B cell (primary cell): ENCODE measurements around the gene DHDH. TPM values are rescaled to one million over a fixed set of nuclear protein-coding genes. Genes with fewer than 3 reads are reported as not detected.

Source experiments
- ATAC-seq: fragments of 200-7000 bp; cut with Tn5 transposase; one replicate; pipeline ENCODE4 v1.10.0; 2021; ENCODE audit warnings: low read depth, mild to moderate bottlenecking, moderate number of reproducible peaks, moderate library complexity
- CTCF ChIA-PET: fragments of 350-600 bp; sonication (Branson Sonifier 250); formaldehyde crosslinking; loops from one replicate; lab custom pipeline; 2021; ENCODE audit warnings: antibody characterized with exemption, inconsistent platforms; lab: Charles Lee
- POLR2A ChIA-PET: fragments of 350-600 bp; sonication (Branson Sonifier 250); formaldehyde crosslinking; loops from one replicate; lab custom pipeline; 2021; ENCODE audit warnings: antibody characterized with exemption; lab: Charles Lee
- DNase-seq: peaks from one replicate; pipeline ENCODE4 v3.0.0; 2013
- H2AFZ ChIP-seq: 2 replicates; pipeline ENCODE4 v1.6.1; 2012; ENCODE audit warnings: mild to moderate bottlenecking, low read depth, low read length; ENCODE audit not compliant: insufficient read depth, poor library complexity, severe bottlenecking
- H3K27ac ChIP-seq, 2 donors: 1 replicate in 1 of 2; 2 replicates in 1 of 2; pipeline ENCODE4 v1.5.1; 2012 to 2013; ENCODE audit warnings: low read length in 2 of 2, mild to moderate bottlenecking in 2 of 2, moderate library complexity in 1 of 2
- H3K27me3 ChIP-seq, 4 experiments: fragments of 200-600 bp in 1 of 4; sonication (generic) in 1 of 4; replicated peaks in 1 of 4; 1 replicate in 2 of 4; 2 replicates in 2 of 4; pipeline versions ENCODE4 v1.6.1 to v1.7.0; 2013 to 2016; ENCODE audit warnings: low read length in 3 of 4, mild to moderate bottlenecking in 2 of 4, mixed read lengths in 1 of 4, moderate library complexity in 1 of 4; ENCODE audit not compliant: insufficient read depth in 4 of 4, control insufficient read depth in 3 of 4; ENCODE audit errors: control extremely low read depth in 1 of 4
- H3K36me3 ChIP-seq, 2 experiments: replicated peaks in 1 of 2; 1 replicate in 1 of 2; 2 replicates in 1 of 2; pipeline versions ENCODE4 v1.6.1 to v1.7.1; 2013; ENCODE audit warnings: low read length in 1 of 2; ENCODE audit not compliant: insufficient read depth in 2 of 2, control insufficient read depth in 1 of 2; ENCODE audit errors: control extremely low read depth in 1 of 2, extremely low read depth in 1 of 2
- H3K4me1 ChIP-seq, 2 donors: fragments of 200-600 bp in 1 of 2; sonication (generic) in 1 of 2; 1 replicate in 1 of 2; 2 replicates in 1 of 2; pipeline versions ENCODE4 v1.5.1 to v1.6.1; 2013 to 2017; ENCODE audit warnings: low read length in 2 of 2; ENCODE audit not compliant: control insufficient read depth in 2 of 2, insufficient read depth in 2 of 2
- H3K4me2 ChIP-seq: replicated peaks from 2 replicates; pipeline ENCODE3; 2012; ENCODE audit warnings: mild to moderate bottlenecking, low read depth, low read length; ENCODE audit not compliant: poor library complexity, severe bottlenecking
- H3K4me3 ChIP-seq, 5 experiments: fragments of 200-600 bp in 1 of 5; sonication (generic) in 1 of 5; 1 replicate in 3 of 5; 2 replicates in 2 of 5; pipeline versions ENCODE4 v1.5.1 to v1.7.0; 2011 to 2016; ENCODE audit warnings: low read length in 4 of 5, mild to moderate bottlenecking in 4 of 5, low read depth in 2 of 5, control low read depth in 1 of 5, moderate library complexity in 1 of 5; ENCODE audit not compliant: insufficient read depth in 1 of 5; ENCODE audit errors: control extremely low read depth in 1 of 5, extremely low read depth in 1 of 5
- H3K79me2 ChIP-seq: fragments of 200-600 bp; sonication (generic); one replicate; pipeline ENCODE4 v1.6.0; 2016; ENCODE audit warnings: low read length; ENCODE audit not compliant: control insufficient read depth, insufficient read depth
- H3K9ac ChIP-seq: fragments of 200-600 bp; sonication (generic); 2 replicates; pipeline ENCODE4 v1.6.1; 2017; ENCODE audit warnings: mild to moderate bottlenecking, low read length, moderate library complexity
- H3K9me3 ChIP-seq, 3 donors: one replicate each; pipeline versions ENCODE4 v1.6.1 to v1.7.1; 2013; ENCODE audit warnings: low read length in 2 of 3; ENCODE audit not compliant: control insufficient read depth in 2 of 3, insufficient read depth in 1 of 3; ENCODE audit errors: control extremely low read depth in 1 of 3
- H4K20me1 ChIP-seq: 2 replicates; pipeline ENCODE4 v1.6.0; 2012; ENCODE audit warnings: mild to moderate bottlenecking, low read length; ENCODE audit not compliant: insufficient read depth, control insufficient read depth, poor library complexity, severe bottlenecking
- H3K27ac Mint-ChIP-seq: one replicate; pipeline ENCODE4 v1.8.0; 2021; ENCODE audit warnings: mixed read lengths
- H3K27me3 Mint-ChIP-seq: one replicate; pipeline ENCODE4 v1.8.0; 2021; ENCODE audit warnings: mixed read lengths
- H3K4me1 Mint-ChIP-seq: one replicate; pipeline ENCODE4 v1.8.0; 2021; ENCODE audit warnings: mixed read lengths
- H3K4me3 Mint-ChIP-seq: one replicate; pipeline ENCODE4 v1.8.0; 2021; ENCODE audit warnings: mixed read lengths
- H3K9me3 Mint-ChIP-seq: one replicate; pipeline ENCODE4 v1.8.0; 2022; ENCODE audit warnings: mixed read lengths; ENCODE audit not compliant: insufficient read depth
- EZH2 ChIP-seq: IDR thresholded peaks from 2 replicates; pipeline ENCODE4 v1.6.1; 2012; ENCODE audit warnings: borderline replicate concordance, low read depth, mild to moderate bottlenecking, moderate library complexity, low read length; ENCODE audit not compliant: insufficient read depth, poor library complexity, severe bottlenecking
- whole genome bisulfite sequencing: methylation state at CpG from one replicate; pipeline ENCODE4 v1.1.5; 2013; ENCODE audit warnings: missing lambda C conversion rate; ENCODE audit not compliant: insufficient coverage; 5-methylcytosine and 5-hydroxymethylcytosine counted together
- intact Hi-C: fragments of 100-400 bp; cut with micrococcal nuclease; formaldehyde crosslinking; loops from one replicate; pipeline ENCODE4 v1.10.0; 2022
- polyA plus RNA-seq: library from polyadenylated mRNA; depleted of rRNA; stranded (reverse); fragments of >200 nt; gene quantifications from 2 replicates; pipeline ENCODE4 v1.2.3, GENCODE V29; 2012
- total RNA-seq, 2 donors: library from RNA; stranded (reverse); fragments of 120-200 nt in 1 of 2; gene quantifications; 1 replicate in 1 of 2; 2 replicates in 1 of 2; pipeline versions ENCODE4 v1.2.3 to v1.2.4, GENCODE V29; 2013 to 2022
- TF ChIP-seq, protein P1 (sequence below): fragments of 200-600 bp; IDR thresholded peaks from one replicate; pipeline ENCODE4 v1.8.0; 2022; ENCODE audit warnings: antibody characterized with exemption, mild to moderate bottlenecking

DHDH gene
- total and polyA plus RNA-seq, 2 donors (not counting 1 experiment from before 2014, with no cell fraction given), result 0.64 to 0.82 TPM

DNA sequence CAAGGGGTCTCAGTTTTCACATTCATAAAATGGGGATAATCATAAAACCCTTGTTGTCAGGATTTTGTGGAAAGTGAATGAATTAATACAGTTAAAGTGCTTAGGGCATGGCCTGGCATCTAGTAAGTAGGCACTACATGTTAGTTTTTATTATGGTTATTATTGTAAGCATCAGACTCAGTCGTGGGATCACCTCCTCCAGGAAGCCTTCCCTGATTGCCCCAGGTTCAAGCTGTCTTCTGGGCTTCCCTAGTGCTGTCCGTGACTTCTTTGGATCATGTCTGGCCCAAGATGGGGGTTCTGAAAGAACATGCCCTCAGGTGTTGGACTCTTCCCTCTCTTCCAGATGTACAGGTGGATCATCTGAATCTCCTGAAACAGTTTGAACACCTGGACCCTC lies 22.7 kb upstream of the DHDH start:
- TF ChIP-seq EZH2, result no peak
- TF ChIP-seq, protein P1, sequence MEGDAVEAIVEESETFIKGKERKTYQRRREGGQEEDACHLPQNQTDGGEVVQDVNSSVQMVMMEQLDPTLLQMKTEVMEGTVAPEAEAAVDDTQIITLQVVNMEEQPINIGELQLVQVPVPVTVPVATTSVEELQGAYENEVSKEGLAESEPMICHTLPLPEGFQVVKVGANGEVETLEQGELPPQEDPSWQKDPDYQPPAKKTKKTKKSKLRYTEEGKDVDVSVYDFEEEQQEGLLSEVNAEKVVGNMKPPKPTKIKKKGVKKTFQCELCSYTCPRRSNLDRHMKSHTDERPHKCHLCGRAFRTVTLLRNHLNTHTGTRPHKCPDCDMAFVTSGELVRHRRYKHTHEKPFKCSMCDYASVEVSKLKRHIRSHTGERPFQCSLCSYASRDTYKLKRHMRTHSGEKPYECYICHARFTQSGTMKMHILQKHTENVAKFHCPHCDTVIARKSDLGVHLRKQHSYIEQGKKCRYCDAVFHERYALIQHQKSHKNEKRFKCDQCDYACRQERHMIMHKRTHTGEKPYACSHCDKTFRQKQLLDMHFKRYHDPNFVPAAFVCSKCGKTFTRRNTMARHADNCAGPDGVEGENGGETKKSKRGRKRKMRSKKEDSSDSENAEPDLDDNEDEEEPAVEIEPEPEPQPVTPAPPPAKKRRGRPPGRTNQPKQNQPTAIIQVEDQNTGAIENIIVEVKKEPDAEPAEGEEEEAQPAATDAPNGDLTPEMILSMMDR, result no peak
- peaks cover 4 to 8% of the 10 kb centered on the region in 2 donors for H3K4me1 ChIP-seq
- H3K4me3 ChIP-seq, result no peak overlapping the region
- Mint-ChIP-seq H3K4me3 (no peak overlapping the region), H3K27ac (no peak overlapping the region), H3K9me3 (no peaks in the 10 kb centered on the region), H3K4me1 (peaks cover 3% of the 10 kb centered on the region), H3K27me3 (no peaks in the 10 kb centered on the region)
- 87% methylated on average over 2 of the region's 2 CpGs for WGBS
- peaks cover 11 to 47% of the 10 kb centered on the region in 2 experiments for H3K36me3 ChIP-seq
- POLR2A ChIA-PET, result no interaction called here
- H3K27ac ChIP-seq, result no peak overlapping the region
- no peak overlapping the region for H3K9ac ChIP-seq
- intact Hi-C loops, result no loop called here
- no peaks in the 10 kb centered on the region for H3K79me2 ChIP-seq
- no peaks in the 10 kb centered on the region for H3K27me3 ChIP-seq
- CTCF ChIA-PET, result interaction anchor here (0.6 kb wide), 1 partner anchor 82 kb away, joined by 3 read pairs; the partner anchor contains the start of gene GYS1
- H3K4me2 ChIP-seq, result no peak overlapping the region
- no peak for ATAC-seq
- no peak for DNase-seq
- H4K20me1 ChIP-seq, result no peaks in the 10 kb centered on the region
- no peak overlapping the region for H2AFZ ChIP-seq
- peaks cover 0 to 7% (median 0%) of the 10 kb centered on the region in 3 donors for H3K9me3 ChIP-seq

DNA sequence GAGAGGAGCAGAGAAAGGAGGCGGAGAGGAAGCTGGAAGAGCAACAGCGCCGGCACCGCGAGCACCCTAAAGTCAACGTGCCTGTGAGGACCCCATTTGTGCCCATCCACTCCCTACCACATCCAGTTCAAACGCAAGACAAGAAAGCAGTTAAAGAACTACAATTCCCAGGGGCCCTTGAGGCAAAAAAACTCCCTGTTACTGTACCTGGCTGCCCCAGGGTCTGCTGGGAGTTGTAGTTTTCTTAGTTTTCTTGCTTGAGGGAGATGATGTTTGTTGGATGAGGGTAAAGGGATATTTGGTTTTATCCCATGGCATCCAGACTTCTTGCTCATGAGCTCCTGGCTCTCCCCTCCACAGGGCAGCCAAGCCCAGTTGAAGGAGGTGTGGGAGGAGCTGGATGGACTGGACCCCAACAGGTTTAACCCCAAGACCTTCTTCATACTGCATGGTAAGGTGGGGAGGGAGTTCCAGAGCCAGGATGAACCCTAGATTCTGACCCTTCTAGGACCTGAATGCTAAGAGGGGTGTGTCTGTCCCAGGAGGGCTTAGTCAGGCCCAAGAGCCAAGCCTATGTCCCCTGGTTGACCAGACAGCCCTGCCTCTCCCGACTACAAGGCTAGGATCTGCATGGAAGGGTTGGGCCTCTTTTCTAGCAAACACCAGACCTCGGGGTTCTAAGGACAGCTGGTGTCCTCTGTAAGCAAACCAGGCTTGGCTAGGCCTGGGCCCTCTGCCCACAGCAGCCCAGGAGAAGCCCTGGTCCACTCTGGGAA lies 20.2 kb upstream of the DHDH start:
- no peak overlapping the region for H3K27ac Mint-ChIP-seq
- Histone ChIP-seq H3K27me3 (no peaks in the 10 kb centered on the region), H4K20me1 (no peaks in the 10 kb centered on the region), H3K36me3 (peaks cover 9 to 50% of the 10 kb centered on the region in 2 experiments), H3K4me1 (peaks cover 9 to 14% of the 10 kb centered on the region in 2 donors), H2AFZ (no peak overlapping the region), H3K27ac (no peak overlapping the region), H3K4me2 (no peak overlapping the region), H3K79me2 (no peaks in the 10 kb centered on the region), H3K9ac (no peak overlapping the region), H3K4me3 (no peak overlapping the region), H3K9me3 (peaks cover 0 to 7% (median 0%) of the 10 kb centered on the region in 3 donors)
- ChIA-PET CTCF (no interaction called here), POLR2A (no interaction called here)
- no peaks in the 10 kb centered on the region for H3K9me3 Mint-ChIP-seq
- no peaks in the 10 kb centered on the region for H3K27me3 Mint-ChIP-seq
- H3K4me3 Mint-ChIP-seq, result no peak overlapping the region
- intact Hi-C loops, result no loop called here
- DNase-seq (peak; percentile 52), ATAC-seq (peak; percentile 49)
- TF ChIP-seq, protein P1, result no peak
- TF ChIP-seq EZH2, result no peak
- peaks cover 9% of the 10 kb centered on the region for H3K4me1 Mint-ChIP-seq
- 91% methylated on average over 4 of the region's 9 CpGs for WGBS
